Tibial nerve (tissue), 4 donors: ENCODE results near the gene MSI2. TPM values are rescaled to one million over a fixed set of nuclear protein-coding genes. Genes with fewer than 3 reads are reported as not detected.

Experiments used
- DNase-seq, 2 donors: peaks; one replicate each; pipeline ENCODE4 v3.0.0-alpha.2; 2019; ENCODE audit warnings: low spot score in 2 of 2
- H3K27ac ChIP-seq, 4 donors: fragments of 200-600 bp; sonication (generic) in 3 of 4; one replicate each; pipeline ENCODE4 v1.5.1; 2017 to 2019; ENCODE audit warnings: mild to moderate bottlenecking in 1 of 4
- H3K27me3 ChIP-seq, 2 donors: fragments of 200-600 bp; sonication (generic) in 1 of 2; one replicate each; pipeline versions ENCODE4 v1.5.1 to v1.6.0; 2017 to 2019
- H3K36me3 ChIP-seq, 3 donors: fragments of 200-600 bp; sonication (generic); one replicate each; pipeline ENCODE4 v1.5.1; 2018 to 2019
- H3K4me1 ChIP-seq, 4 donors: fragments of 200-600 bp; sonication (generic) in 3 of 4; one replicate each; pipeline ENCODE4 v1.5.1; 2017 to 2019
- H3K4me3 ChIP-seq, 4 donors: fragments of 200-600 bp; sonication (generic) in 3 of 4; one replicate each; pipeline ENCODE4 v1.5.1; 2017 to 2019; ENCODE audit warnings: mild to moderate bottlenecking in 1 of 4, moderate library complexity in 1 of 4
- H3K9me3 ChIP-seq, 4 donors: fragments of 200-600 bp; sonication (generic) in 3 of 4; one replicate each; pipeline ENCODE4 v1.5.1; 2017 to 2019
- CTCF ChIP-seq, 5 experiments: fragments of 200-600 bp in 3 of 5; fragments of 450-650 bp in 2 of 5; sonication (generic) in 3 of 5; IDR thresholded peaks; one replicate each; pipeline ENCODE4 v1.5.1; 2016 to 2019; ENCODE audit warnings: antibody characterized with exemption in 5 of 5, mild to moderate bottlenecking in 3 of 5, moderate library complexity in 2 of 5
- EP300 ChIP-seq, 2 donors: sonication (generic); formaldehyde crosslinking; IDR thresholded peaks; one replicate each; pipeline ENCODE4 v1.6.1; 2017; ENCODE audit warnings: antibody characterized with exemption in 2 of 2, mild to moderate bottlenecking in 1 of 2
- POLR2A ChIP-seq, 2 donors: fragments of 450-650 bp; IDR thresholded peaks; one replicate each; pipeline ENCODE4 v1.6.1; 2017; ENCODE audit warnings: antibody characterized with exemption in 2 of 2, mild to moderate bottlenecking in 2 of 2, moderate library complexity in 2 of 2
- WGBS, 2 donors: methylation state at CpG; one replicate each; pipeline ENCODE4 v1.1.5; 2018; 5-methylcytosine and 5-hydroxymethylcytosine counted together
- total RNA-seq, 4 donors: library from RNA; depleted of rRNA; stranded (reverse); fragments of >200 nt; gene quantifications; one replicate each; pipeline ENCODE4 v1.1.0, GENCODE V29; 2016

MSI2 gene
- total RNA-seq, 4 donors from 2014 or later: 11.5 to 18.3 (median 14.2) TPM

- WGBS, 2 donors: 57 to 74% methylated on average over 9 of the region's 9 CpGs
These were observed 327.8 kb downstream of the MSI2 start for GRCh38 chr17:57584050-57584551.

GRCh38 chr17:57585341-57586195, 329.2 kb downstream of the MSI2 start:
- Histone ChIP-seq H3K27me3 (peaks cover 0 to 6% of the 10 kb centered on the region in 2 donors), H3K4me3 (no peak overlapping the region), H3K27ac (no peak overlapping the region), H3K4me1 (no peaks in the 10 kb centered on the region), H3K9me3 (no peaks in the 10 kb centered on the region), H3K36me3 (no peaks in the 10 kb centered on the region)
- TF ChIP-seq CTCF (IDR thresholded peaks at IDR 0.05) (no peak), EP300 (IDR thresholded peaks at IDR 0.05) (no peak), POLR2A (IDR thresholded peaks at IDR 0.05) (no peak)
- whole genome bisulfite sequencing, 2 donors: 72 to 78% methylated on average over 22 of the region's 22 CpGs
- DNase-seq: no peak

More at GRCh38 chr17:57584050-57584551, 327.8 kb downstream of the MSI2 start:
- H3K27me3 ChIP-seq: peaks cover 0 to 6% of the 10 kb centered on the region in 2 donors
- H3K36me3 ChIP-seq: no peaks in the 10 kb centered on the region
- DNase-seq: no peak
- H3K27ac ChIP-seq: no peak overlapping the region
- no peaks in the 10 kb centered on the region for H3K9me3 ChIP-seq
- H3K4me1 ChIP-seq: peaks cover 0 to 6% (median 0%) of the 10 kb centered on the region in 4 donors
- H3K4me3 ChIP-seq: no peak overlapping the region
- no peak for TF ChIP-seq EP300 (IDR thresholded peaks at IDR 0.05)
- no peak for TF ChIP-seq CTCF (IDR thresholded peaks at IDR 0.05)
- TF ChIP-seq POLR2A (IDR thresholded peaks at IDR 0.05): no peak

GRCh38 chr17:57586196-57586740, 329.9 kb downstream of the MSI2 start:
- Histone ChIP-seq H3K4me3 (no peak overlapping the region), H3K27ac (no peak overlapping the region), H3K27me3 (peaks cover 0 to 6% of the 10 kb centered on the region in 2 donors), H3K4me1 (no peaks in the 10 kb centered on the region), H3K36me3 (no peaks in the 10 kb centered on the region), H3K9me3 (no peaks in the 10 kb centered on the region)
- no peak for TF ChIP-seq EP300 (IDR thresholded peaks at IDR 0.05)
- no peak for TF ChIP-seq POLR2A (IDR thresholded peaks at IDR 0.05)
- no peak for TF ChIP-seq CTCF (IDR thresholded peaks at IDR 0.05)
- no peak for DNase-seq
- 86 to 89% methylated on average over 5 of the region's 5 CpGs for WGBS, 2 donors

- Histone ChIP-seq H3K4me3 (no peak overlapping the region), H3K27me3 (peaks cover 0 to 6% of the 10 kb centered on the region in 2 donors), H3K27ac (no peak overlapping the region), H3K4me1 (no peaks in the 10 kb centered on the region), H3K9me3 (no peaks in the 10 kb centered on the region), H3K36me3 (no peaks in the 10 kb centered on the region)
- WGBS, 2 donors: 89 to 91% methylated on average over 4 of the region's 4 CpGs
- no peak for TF ChIP-seq EP300 (IDR thresholded peaks at IDR 0.05)
- no peak for TF ChIP-seq CTCF (IDR thresholded peaks at IDR 0.05)
- no peak for TF ChIP-seq POLR2A (IDR thresholded peaks at IDR 0.05)
- no peak for DNase-seq
These were observed 330.4 kb downstream of the MSI2 start for GRCh38 chr17:57586742-57587141.
